Breast epithelium (tissue), 3 donors: Measurements from ENCODE around the gene B4GALT2.

Experiments
- POLR2A ChIP-seq: fragments of 450-650 bp; IDR thresholded peaks from one replicate; pipeline ENCODE4 v1.6.1; 2016; ENCODE audit warnings: antibody characterized with exemption, mild to moderate bottlenecking, moderate library complexity
- TF ChIP-seq, protein P1 (sequence below), 3 donors: fragments of 450-650 bp; IDR thresholded peaks; one replicate each; pipeline ENCODE4 v1.5.1; 2016 to 2017; ENCODE audit warnings: antibody characterized with exemption in 3 of 3, mild to moderate bottlenecking in 3 of 3, moderate library complexity in 3 of 3

DNA sequence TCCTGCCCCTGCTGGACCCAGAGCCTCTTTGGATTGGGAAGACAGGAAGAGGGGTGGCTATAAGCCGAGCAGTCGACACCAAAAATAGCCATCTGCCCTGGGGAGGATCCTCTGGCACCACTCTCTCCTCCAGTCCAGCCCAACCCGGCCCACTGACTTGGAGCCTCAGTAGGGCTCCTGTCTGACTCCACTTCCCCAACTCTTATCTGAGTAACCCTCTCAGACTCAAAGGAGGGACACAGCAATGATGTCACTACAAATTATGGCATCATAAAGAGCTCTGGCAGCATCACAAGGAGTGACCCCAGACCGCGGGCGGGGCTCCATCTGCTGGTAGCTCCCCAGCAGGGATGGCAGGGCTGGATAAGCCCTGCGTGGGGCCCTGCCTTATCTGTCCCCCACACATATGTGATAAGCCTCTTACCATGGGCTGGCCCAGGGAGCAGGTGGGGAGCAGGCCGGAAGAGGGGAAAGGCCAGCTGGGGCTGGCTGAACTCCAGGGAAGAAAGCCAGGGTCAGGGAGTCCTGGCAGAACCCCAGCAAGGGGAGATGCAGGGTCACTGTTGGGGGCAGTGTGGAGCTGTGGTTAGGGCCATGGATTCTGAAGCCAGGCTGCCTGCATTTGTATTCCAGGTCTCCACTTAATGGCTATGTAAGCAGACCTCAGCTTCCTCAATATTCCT is 56.9 kb downstream of the B4GALT2 start:
- TF ChIP-seq, protein P1, sequence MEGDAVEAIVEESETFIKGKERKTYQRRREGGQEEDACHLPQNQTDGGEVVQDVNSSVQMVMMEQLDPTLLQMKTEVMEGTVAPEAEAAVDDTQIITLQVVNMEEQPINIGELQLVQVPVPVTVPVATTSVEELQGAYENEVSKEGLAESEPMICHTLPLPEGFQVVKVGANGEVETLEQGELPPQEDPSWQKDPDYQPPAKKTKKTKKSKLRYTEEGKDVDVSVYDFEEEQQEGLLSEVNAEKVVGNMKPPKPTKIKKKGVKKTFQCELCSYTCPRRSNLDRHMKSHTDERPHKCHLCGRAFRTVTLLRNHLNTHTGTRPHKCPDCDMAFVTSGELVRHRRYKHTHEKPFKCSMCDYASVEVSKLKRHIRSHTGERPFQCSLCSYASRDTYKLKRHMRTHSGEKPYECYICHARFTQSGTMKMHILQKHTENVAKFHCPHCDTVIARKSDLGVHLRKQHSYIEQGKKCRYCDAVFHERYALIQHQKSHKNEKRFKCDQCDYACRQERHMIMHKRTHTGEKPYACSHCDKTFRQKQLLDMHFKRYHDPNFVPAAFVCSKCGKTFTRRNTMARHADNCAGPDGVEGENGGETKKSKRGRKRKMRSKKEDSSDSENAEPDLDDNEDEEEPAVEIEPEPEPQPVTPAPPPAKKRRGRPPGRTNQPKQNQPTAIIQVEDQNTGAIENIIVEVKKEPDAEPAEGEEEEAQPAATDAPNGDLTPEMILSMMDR (IDR thresholded peaks at IDR 0.05): no peak
- no peak for TF ChIP-seq POLR2A
